Activated CD8-positive, alpha-beta T cell treated with anti-CD3 and anti-CD28 coated beads for 36 hours (primary cell): ENCODE measurements around the gene DUSP7. TPM values are rescaled to one million over a fixed set of nuclear protein-coding genes. Genes with fewer than 3 reads are reported as not detected.

Source experiments
- ATAC-seq: fragments of 200-7000 bp; cut with Tn5 transposase; one replicate; pipeline ENCODE4 v1.10.0; 2021; ENCODE audit warnings: mild to moderate bottlenecking, moderate library complexity
- CTCF ChIA-PET: fragments of 350-600 bp; sonication (Branson Sonifier 250); formaldehyde crosslinking; loops from one replicate; lab custom pipeline; 2021; ENCODE audit warnings: antibody characterized with exemption; lab: Charles Lee
- POLR2A ChIA-PET: fragments of 350-600 bp; sonication (Branson Sonifier 250); formaldehyde crosslinking; loops from one replicate; lab custom pipeline; 2021; ENCODE audit warnings: antibody characterized with exemption; lab: Charles Lee
- DNase-seq: peaks from one replicate; pipeline ENCODE4 v3.0.0-alpha.2; 2020
- H3K27ac Mint-ChIP-seq: one replicate; pipeline ENCODE4 v1.8.0; 2021; ENCODE audit warnings: mild to moderate bottlenecking, mixed read lengths
- H3K27me3 Mint-ChIP-seq: one replicate; pipeline ENCODE4 v1.8.0; 2021; ENCODE audit warnings: mixed read lengths
- H3K36me3 Mint-ChIP-seq: one replicate; pipeline ENCODE4 v1.8.0; 2021; ENCODE audit warnings: low read depth, mixed read lengths
- H3K4me1 Mint-ChIP-seq: one replicate; pipeline ENCODE4 v1.8.0; 2021; ENCODE audit warnings: low read depth, mixed read lengths
- H3K4me3 Mint-ChIP-seq: one replicate; pipeline ENCODE4 v1.8.0; 2021; ENCODE audit warnings: mild to moderate bottlenecking, moderate library complexity, mixed read lengths
- H3K9me3 Mint-ChIP-seq: one replicate; pipeline ENCODE4 v1.8.0; 2021; ENCODE audit warnings: mixed read lengths
- intact Hi-C: fragments of 100-400 bp; cut with micrococcal nuclease; formaldehyde crosslinking; loops from one replicate; pipeline ENCODE4 v1.10.0; 2022
- total RNA-seq, 2 experiments: library from RNA; stranded (reverse); gene quantifications; one replicate each; pipeline ENCODE4 v1.2.3, GENCODE V29; 2021
- TF ChIP-seq, protein P1 (sequence below): fragments of 200-600 bp; IDR thresholded peaks from one replicate; pipeline ENCODE4 v1.8.0; 2022; ENCODE audit warnings: antibody characterized with exemption, mild to moderate bottlenecking

Gene DUSP7, protein sequence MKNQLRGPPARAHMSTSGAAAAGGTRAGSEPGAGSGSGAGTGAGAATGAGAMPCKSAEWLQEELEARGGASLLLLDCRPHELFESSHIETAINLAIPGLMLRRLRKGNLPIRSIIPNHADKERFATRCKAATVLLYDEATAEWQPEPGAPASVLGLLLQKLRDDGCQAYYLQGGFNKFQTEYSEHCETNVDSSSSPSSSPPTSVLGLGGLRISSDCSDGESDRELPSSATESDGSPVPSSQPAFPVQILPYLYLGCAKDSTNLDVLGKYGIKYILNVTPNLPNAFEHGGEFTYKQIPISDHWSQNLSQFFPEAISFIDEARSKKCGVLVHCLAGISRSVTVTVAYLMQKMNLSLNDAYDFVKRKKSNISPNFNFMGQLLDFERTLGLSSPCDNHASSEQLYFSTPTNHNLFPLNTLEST
- 10 to 100 TPM; 19.6 to 21.6 TPM for total RNA-seq

DNA sequence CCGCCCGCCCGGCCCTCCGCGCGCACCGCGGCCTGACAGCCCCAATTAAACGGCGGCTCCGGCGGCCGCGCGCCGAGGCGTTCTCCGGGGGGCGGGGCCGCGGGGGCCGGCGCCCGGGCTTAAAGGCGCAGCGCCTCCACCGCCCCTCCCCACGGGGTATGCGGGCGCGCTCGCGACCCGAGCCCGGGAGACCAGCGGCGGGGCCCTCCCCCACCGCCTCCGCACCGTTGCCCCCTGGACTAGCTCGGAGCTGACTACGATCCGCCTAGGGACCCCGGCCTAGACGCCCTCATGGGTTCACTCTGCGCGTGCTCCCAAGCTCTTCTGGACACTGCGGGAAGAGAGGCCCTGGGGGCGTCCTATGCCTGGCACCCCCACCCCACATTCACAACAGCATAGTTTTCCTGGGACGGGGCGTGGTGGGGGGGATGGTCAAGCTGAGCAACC is at the start of gene DUSP7:
Gene DUSP7 (minus strand): TSS at position 51 of the 447 bp plus-strand sequence. CDS start 205 bp downstream, outside the sequence.
- CTCF ChIA-PET = interaction anchor here (1.0 to 8.0 kb wide), 11 partner anchors 13 to 390 kb away, joined by 3 to 74 read pairs (median 5); partner anchors contain the start of genes PARP3 and RRP9
- H3K4me3 Mint-ChIP-seq = peak within 1 kb of the TSS; percentile 86
- intact Hi-C loops = no loop called here
- no peaks in the 10 kb centered on the region for H3K27me3 Mint-ChIP-seq
- TF ChIP-seq, protein P1, sequence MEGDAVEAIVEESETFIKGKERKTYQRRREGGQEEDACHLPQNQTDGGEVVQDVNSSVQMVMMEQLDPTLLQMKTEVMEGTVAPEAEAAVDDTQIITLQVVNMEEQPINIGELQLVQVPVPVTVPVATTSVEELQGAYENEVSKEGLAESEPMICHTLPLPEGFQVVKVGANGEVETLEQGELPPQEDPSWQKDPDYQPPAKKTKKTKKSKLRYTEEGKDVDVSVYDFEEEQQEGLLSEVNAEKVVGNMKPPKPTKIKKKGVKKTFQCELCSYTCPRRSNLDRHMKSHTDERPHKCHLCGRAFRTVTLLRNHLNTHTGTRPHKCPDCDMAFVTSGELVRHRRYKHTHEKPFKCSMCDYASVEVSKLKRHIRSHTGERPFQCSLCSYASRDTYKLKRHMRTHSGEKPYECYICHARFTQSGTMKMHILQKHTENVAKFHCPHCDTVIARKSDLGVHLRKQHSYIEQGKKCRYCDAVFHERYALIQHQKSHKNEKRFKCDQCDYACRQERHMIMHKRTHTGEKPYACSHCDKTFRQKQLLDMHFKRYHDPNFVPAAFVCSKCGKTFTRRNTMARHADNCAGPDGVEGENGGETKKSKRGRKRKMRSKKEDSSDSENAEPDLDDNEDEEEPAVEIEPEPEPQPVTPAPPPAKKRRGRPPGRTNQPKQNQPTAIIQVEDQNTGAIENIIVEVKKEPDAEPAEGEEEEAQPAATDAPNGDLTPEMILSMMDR = no peak
- peak; percentile 22 for ATAC-seq
- peak within 1 kb of the TSS; percentile 95 for H3K27ac Mint-ChIP-seq
- peaks cover 23% of the 10 kb centered on the region for H3K36me3 Mint-ChIP-seq
- POLR2A ChIA-PET = interaction anchor here (0.6 to 3.5 kb wide), 19 partner anchors 11 to 361 kb away, joined by 3 to 19 read pairs (median 4); partner anchors contain the start of genes ABHD14A, ABHD14B, ACY1 and RPL29
- DNase-seq = peak; percentile 72
- no peaks in the 10 kb centered on the region for H3K9me3 Mint-ChIP-seq
- H3K4me1 Mint-ChIP-seq = peaks cover 38% of the 10 kb centered on the region

DNA sequence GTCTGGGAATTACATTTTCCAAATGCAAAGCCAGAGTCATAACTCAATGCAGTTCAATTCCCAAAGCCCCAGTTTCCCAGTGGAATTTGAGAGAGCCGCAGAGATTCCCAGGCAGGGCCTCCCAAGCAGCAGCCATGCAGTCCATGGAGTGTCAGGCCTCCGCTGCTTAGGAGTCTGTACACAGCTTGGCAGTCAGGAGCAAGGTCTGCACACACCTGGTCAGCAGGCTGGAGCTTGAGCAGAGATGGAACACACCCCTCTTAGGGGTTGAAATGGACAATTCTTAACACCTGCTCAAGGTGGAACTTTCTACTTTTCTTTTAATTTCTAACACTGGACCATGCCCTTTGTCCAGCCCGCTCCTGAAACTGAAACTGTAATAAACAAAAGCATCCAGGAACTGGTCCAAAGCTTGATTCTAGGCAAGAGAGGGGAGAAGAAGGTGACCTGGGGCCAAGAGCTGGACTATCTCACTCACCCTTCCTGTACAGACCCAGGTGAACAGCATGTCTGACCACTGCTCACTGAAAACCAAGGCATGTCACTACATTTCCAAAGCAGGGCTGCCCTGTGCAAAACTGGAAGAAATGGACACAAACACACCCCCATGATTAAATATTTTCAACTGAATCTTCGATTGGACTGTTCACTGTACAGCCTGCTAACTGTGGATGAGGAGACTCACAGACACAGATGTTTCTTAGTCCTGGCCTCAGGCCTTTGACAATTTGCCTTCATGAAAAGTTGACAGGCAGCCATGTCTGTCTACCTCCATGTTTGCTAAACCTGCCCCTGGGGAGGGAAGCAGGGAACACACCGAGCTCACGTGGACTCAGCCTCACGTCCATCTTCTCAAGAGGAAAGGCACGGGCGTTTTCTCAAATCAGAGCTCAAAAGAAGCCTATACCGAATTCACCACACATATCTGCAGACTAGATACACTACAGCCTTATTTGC is 48.6 kb upstream of the DUSP7 start:
- Mint-ChIP-seq H3K9me3 (no peaks in the 10 kb centered on the region), H3K4me3 (no peak overlapping the region), H3K4me1 (peaks cover 1% of the 10 kb centered on the region), H3K27ac (no peak overlapping the region), H3K36me3 (peaks cover 8% of the 10 kb centered on the region), H3K27me3 (no peaks in the 10 kb centered on the region)
- ATAC-seq = no peak
- ChIA-PET CTCF (interaction anchor here (0.6 kb wide), 1 partner anchor 17 kb away, joined by 3 read pairs; no protein-coding TSS in a partner anchor), POLR2A (no interaction called here)
- TF ChIP-seq, protein P1 = no peak
- no peak for DNase-seq
- intact Hi-C loops = no loop called here

DNA sequence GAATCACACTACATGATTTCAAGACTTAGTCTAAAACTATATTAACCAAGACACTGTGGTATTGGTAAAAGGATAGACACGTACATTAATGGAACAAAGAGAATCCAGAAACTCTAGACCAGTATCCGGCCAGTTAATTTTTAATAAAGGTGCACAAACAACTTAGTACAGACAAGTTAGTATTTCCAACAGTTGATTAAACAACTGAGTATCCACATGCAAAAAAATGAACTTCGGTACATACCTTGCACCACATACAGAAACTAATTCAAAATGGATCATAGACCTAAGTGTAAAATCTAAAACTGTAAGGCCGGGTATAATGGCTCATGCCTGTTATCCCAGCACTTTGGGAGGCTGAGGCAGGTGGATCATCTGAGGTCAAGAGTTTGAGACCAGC is 46.6 kb upstream of the DUSP7 start:
- intact Hi-C loops = no loop called here
- POLR2A ChIA-PET = no interaction called here
- DNase-seq (no peak), ATAC-seq (no peak)
- H3K36me3 Mint-ChIP-seq = peaks cover 12% of the 10 kb centered on the region
- CTCF ChIA-PET = no interaction called here
- H3K9me3 Mint-ChIP-seq = no peaks in the 10 kb centered on the region
- no peak overlapping the region for H3K4me3 Mint-ChIP-seq
- no peaks in the 10 kb centered on the region for H3K4me1 Mint-ChIP-seq
- H3K27ac Mint-ChIP-seq = no peak overlapping the region
- TF ChIP-seq, protein P1 = no peak
- H3K27me3 Mint-ChIP-seq = no peaks in the 10 kb centered on the region

DNA sequence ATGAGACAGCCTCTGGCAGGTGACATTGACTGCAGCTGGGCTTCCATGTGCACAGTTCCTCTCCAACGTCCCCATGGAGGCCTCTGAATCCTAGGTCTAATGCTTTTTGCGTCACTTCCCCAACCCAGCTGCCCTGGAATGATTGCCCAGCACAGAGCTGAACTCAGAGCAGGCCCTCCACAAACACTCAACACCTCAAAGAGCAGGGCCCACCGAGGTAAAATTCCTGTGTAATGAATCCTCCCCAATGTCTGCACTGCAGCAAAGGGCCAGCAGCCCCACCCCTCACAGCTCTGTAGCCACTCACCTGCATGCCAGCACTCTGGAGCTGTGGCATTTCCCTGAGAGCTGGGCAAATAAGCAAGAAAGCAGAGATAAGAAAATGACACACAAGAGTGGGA is 42.6 kb upstream of the DUSP7 start:
- H3K4me3 Mint-ChIP-seq = no peak overlapping the region
- no peak overlapping the region for H3K27ac Mint-ChIP-seq
- POLR2A ChIA-PET = no interaction called here
- ATAC-seq (no peak), DNase-seq (no peak)
- intact Hi-C loops = no loop called here
- TF ChIP-seq, protein P1 = no peak
- no peaks in the 10 kb centered on the region for H3K9me3 Mint-ChIP-seq
- CTCF ChIA-PET = interaction anchor here (1.2 kb wide), 1 partner anchor 45 kb away, joined by 3 read pairs; no protein-coding TSS in a partner anchor
- H3K36me3 Mint-ChIP-seq = peaks cover 14% of the 10 kb centered on the region
- H3K4me1 Mint-ChIP-seq = no peaks in the 10 kb centered on the region
- no peaks in the 10 kb centered on the region for H3K27me3 Mint-ChIP-seq
